Colonic mucosa (tissue), 4 donors: ENCODE measurements around the gene ERVMER34-1. TPM values are rescaled to one million over a fixed set of nuclear protein-coding genes. Genes with fewer than 3 reads are reported as not detected.

Experiments
- DNase-seq: peaks from one replicate; pipeline ENCODE4 v3.0.0-alpha.2; 2020
- H3K27ac ChIP-seq: fragments of 200-600 bp; one replicate; pipeline ENCODE4 v1.8.0; 2021
- H3K27me3 ChIP-seq: fragments of 200-600 bp; one replicate; pipeline ENCODE4 v1.8.0; 2021
- H3K36me3 ChIP-seq: fragments of 200-600 bp; one replicate; pipeline ENCODE4 v1.8.0; 2021
- H3K4me1 ChIP-seq: fragments of 200-600 bp; one replicate; pipeline ENCODE4 v1.8.0; 2021; ENCODE audit warnings: mild to moderate bottlenecking
- H3K4me3 ChIP-seq: fragments of 200-600 bp; one replicate; pipeline ENCODE4 v1.8.0; 2021
- H3K9ac ChIP-seq, 2 donors: one replicate each; pipeline ENCODE4 v1.7.0; 2013; ENCODE audit warnings: control low read depth in 2 of 2, low read depth in 2 of 2, low read length in 2 of 2
- H3K9me3 ChIP-seq: fragments of 200-600 bp; one replicate; pipeline ENCODE4 v1.8.0; 2021
- CTCF ChIP-seq: fragments of 200-600 bp; IDR thresholded peaks from one replicate; pipeline ENCODE4 v1.8.0; 2022; ENCODE audit warnings: antibody characterized with exemption, mild to moderate bottlenecking
- intact Hi-C: fragments of 100-400 bp; cut with DNase I; formaldehyde crosslinking; loops from one replicate; pipeline ENCODE4 v1.14.1; 2022
- total RNA-seq, 2 donors: library from RNA; stranded (reverse); fragmentation: NEBNext Ultra II Directional in 1 of 2; extraction: Animal tissue kit (Norgen Biotek cat#: 25700) in 1 of 2; gene quantifications; one replicate each; pipeline ENCODE4 v1.2.1, GENCODE V29; 2021
- donor health status: healthy.
- donor health status: DM: no; HTN: no; CAD: no.
- donor health status: DM: no; HTN: no; CAD: no.

The ERVMER34-1 gene
- total RNA-seq, 2 donors from 2014 or later: 0.77 to 1.1 TPM

GRCh38 chr4:52788806-52789205, 37.6 kb upstream of the ERVMER34-1 start:
- no peak for DNase-seq
- no peaks in the 10 kb centered on the region for H3K9me3 ChIP-seq
- intact Hi-C loops: loop anchor here (10.0 kb wide), 1 partner anchor 196 kb away; no protein-coding TSS in a partner anchor
- no peak for TF ChIP-seq CTCF
- no peak overlapping the region for H3K9ac ChIP-seq
- no peak overlapping the region for H3K27ac ChIP-seq
- no peaks in the 10 kb centered on the region for H3K27me3 ChIP-seq
- no peaks in the 10 kb centered on the region for H3K36me3 ChIP-seq
- no peaks in the 10 kb centered on the region for H3K4me1 ChIP-seq
- no peak overlapping the region for H3K4me3 ChIP-seq

GRCh38 chr4:52783069-52783468, 31.8 kb upstream of the ERVMER34-1 start:
- DNase-seq: no peak
- H3K9ac ChIP-seq: no peak overlapping the region
- no peak overlapping the region for H3K27ac ChIP-seq
- intact Hi-C loops: loop anchor here (10.0 kb wide), 1 partner anchor 202 kb away; no protein-coding TSS in a partner anchor
- H3K36me3 ChIP-seq: no peaks in the 10 kb centered on the region
- no peaks in the 10 kb centered on the region for H3K4me1 ChIP-seq
- H3K4me3 ChIP-seq: no peak overlapping the region
- no peaks in the 10 kb centered on the region for H3K27me3 ChIP-seq
- no peaks in the 10 kb centered on the region for H3K9me3 ChIP-seq
- TF ChIP-seq CTCF: no peak

GRCh38 chr4:52780617-52781354, 29.6 kb upstream of the ERVMER34-1 start:
- H3K27me3 ChIP-seq: no peaks in the 10 kb centered on the region
- no peaks in the 10 kb centered on the region for H3K36me3 ChIP-seq
- H3K27ac ChIP-seq: no peak overlapping the region
- no peaks in the 10 kb centered on the region for H3K4me1 ChIP-seq
- H3K9ac ChIP-seq: no peak overlapping the region
- no peak overlapping the region for H3K4me3 ChIP-seq
- intact Hi-C loops: loop anchor here (10.0 kb wide), 1 partner anchor 204 kb away; no protein-coding TSS in a partner anchor
- H3K9me3 ChIP-seq: no peaks in the 10 kb centered on the region
- no peak for TF ChIP-seq CTCF
- DNase-seq: no peak

- H3K4me3 ChIP-seq: no peak overlapping the region
Observed at GRCh38 chr4:52780206-52780605, 29.0 kb upstream of the ERVMER34-1 start.

GRCh38 chr4:52760256-52760655, 9.0 kb upstream of the ERVMER34-1 start:
- H3K36me3 ChIP-seq: no peaks in the 10 kb centered on the region
- H3K9me3 ChIP-seq: no peaks in the 10 kb centered on the region
- H3K27ac ChIP-seq: no peak overlapping the region
- H3K27me3 ChIP-seq: no peaks in the 10 kb centered on the region
- intact Hi-C loops: no loop called here
- no peak overlapping the region for H3K4me3 ChIP-seq
- H3K9ac ChIP-seq: no peak overlapping the region
- H3K4me1 ChIP-seq: no peaks in the 10 kb centered on the region
- no peak for DNase-seq
- TF ChIP-seq CTCF: no peak

More at GRCh38 chr4:52780206-52780605, 29.0 kb upstream of the ERVMER34-1 start:
- H3K4me1 ChIP-seq: no peaks in the 10 kb centered on the region
- no peaks in the 10 kb centered on the region for H3K27me3 ChIP-seq
- no peaks in the 10 kb centered on the region for H3K36me3 ChIP-seq
- no peaks in the 10 kb centered on the region for H3K9me3 ChIP-seq
- no peak overlapping the region for H3K27ac ChIP-seq
- TF ChIP-seq CTCF: no peak
- H3K9ac ChIP-seq: no peak overlapping the region
- intact Hi-C loops: loop anchor here (10.0 kb wide), 1 partner anchor 205 kb away; no protein-coding TSS in a partner anchor
- DNase-seq: no peak
